H1 (cell line): ENCODE measurements around the gene WDR90. TPM values are rescaled to one million over a fixed set of nuclear protein-coding genes. Genes with fewer than 3 reads are reported as not detected.

Experiments used
- CTCF ChIA-PET: fragments of 300-600 bp; sonication (Branson Sonifier 250); formaldehyde crosslinking; loops from one replicate; lab custom pipeline; 2021; ENCODE audit not compliant: partially characterized antibody; lab: Charles Lee
- POLR2A ChIA-PET: fragments of 300-600 bp; sonication (Branson Sonifier 250); formaldehyde crosslinking; loops from one replicate; lab custom pipeline; 2021; ENCODE audit warnings: inconsistent platforms; ENCODE audit not compliant: partially characterized antibody; lab: Charles Lee
- DNase-seq, 2 experiments: peaks; one replicate each; pipeline versions ENCODE4 v3.0.0 to v3.0.0-alpha.2; 2010 to 2022; ENCODE audit warnings: low spot score in 2 of 2, low read depth in 1 of 2, mixed read lengths in 1 of 2
- FAIRE-seq: peaks from 2 replicates; lab custom pipeline; 2011; peaks lifted over from hg19 to GRCh38; lab: Jason Lieb, UNC
- H2AFZ ChIP-seq: 2 replicates; pipeline ENCODE4 v1.8.1; 2012; ENCODE audit warnings: low read length, inconsistent platforms
- H2AK5ac ChIP-seq: 2 replicates; pipeline ENCODE4 v1.6.1; 2013; ENCODE audit warnings: low read depth, low read length
- H2BK120ac ChIP-seq: replicated peaks from 2 replicates; pipeline ENCODE3; 2013; ENCODE audit warnings: low read depth, low read length, inconsistent platforms
- H2BK12ac ChIP-seq: 2 replicates; pipeline ENCODE4 v1.6.1; 2013; ENCODE audit warnings: low read depth, low read length
- H2BK15ac ChIP-seq: 2 replicates; pipeline ENCODE4 v1.6.1; 2013; ENCODE audit warnings: low read length
- H2BK20ac ChIP-seq: 2 replicates; pipeline ENCODE4 v1.6.1; 2013; ENCODE audit warnings: low read length
- H2BK5ac ChIP-seq: 2 replicates; pipeline ENCODE4 v1.6.1; 2013; ENCODE audit warnings: low read depth, low read length
- H3K14ac ChIP-seq: 2 replicates; pipeline ENCODE4 v1.6.1; 2013; ENCODE audit warnings: inconsistent platforms; ENCODE audit not compliant: insufficient read length
- H3K18ac ChIP-seq: 2 replicates; pipeline ENCODE4 v1.6.1; 2013; ENCODE audit warnings: low read length; ENCODE audit errors: extremely low read depth
- H3K23ac ChIP-seq: 2 replicates; pipeline ENCODE4 v1.6.1; 2013; ENCODE audit warnings: inconsistent platforms; ENCODE audit not compliant: insufficient read length
- H3K23me2 ChIP-seq: 2 replicates; pipeline ENCODE4 v1.6.1; 2013; ENCODE audit warnings: low read depth, low read length
- H3K27ac ChIP-seq: 2 replicates; pipeline ENCODE4 v1.6.1; 2011; ENCODE audit warnings: low read depth, low read length, inconsistent platforms
- H3K27me3 ChIP-seq, 4 experiments: replicated peaks in 1 of 4; 1 replicate in 1 of 4; 2 replicates in 3 of 4; pipeline versions ENCODE4 v1.6.1 to v1.8.1; 2011 to 2013; ENCODE audit warnings: low read length in 3 of 4, mild to moderate bottlenecking in 3 of 4, inconsistent platforms in 2 of 4, mixed read lengths in 2 of 4, moderate library complexity in 1 of 4; ENCODE audit not compliant: control insufficient read depth in 3 of 4, insufficient read depth in 3 of 4; ENCODE audit errors: extremely low read depth in 1 of 4
- H3K36me3 ChIP-seq, 4 experiments: 2 replicates each; pipeline versions ENCODE4 v1.6.1 to v1.8.1; 2011 to 2013; ENCODE audit warnings: mild to moderate bottlenecking in 4 of 4, low read length in 3 of 4, moderate library complexity in 2 of 4, control low read depth in 1 of 4, inconsistent platforms in 1 of 4; ENCODE audit not compliant: insufficient read depth in 4 of 4, control insufficient read depth in 2 of 4
- H3K4ac ChIP-seq: replicated peaks from 2 replicates; pipeline ENCODE3; 2013; ENCODE audit warnings: low read length, low read depth, mixed read lengths, inconsistent platforms; ENCODE audit not compliant: insufficient read length
- H3K4me1 ChIP-seq, 4 experiments: replicated peaks in 1 of 4; 1 replicate in 1 of 4; 2 replicates in 3 of 4; pipeline versions ENCODE4 v1.6.1 to v1.8.1; 2011 to 2013; ENCODE audit warnings: low read length in 3 of 4, inconsistent platforms in 2 of 4, mixed read lengths in 1 of 4; ENCODE audit not compliant: insufficient read depth in 4 of 4, control insufficient read depth in 3 of 4
- H3K4me2 ChIP-seq, 2 experiments: 2 replicates each; pipeline versions ENCODE4 v1.6.1 to v1.8.1; 2011 to 2013; ENCODE audit warnings: low read depth in 2 of 2, low read length in 2 of 2, control low read depth in 1 of 2, inconsistent platforms in 1 of 2, mild to moderate bottlenecking in 1 of 2; ENCODE audit not compliant: insufficient read depth in 1 of 2
- H3K4me3 ChIP-seq, 4 experiments: fragments of 200-600, 300-600 bp in 1 of 4; sonication (generic), shearing (Covaris generic), sonication (Bioruptor Twin) in 1 of 4; 2 replicates each; pipeline versions ENCODE4 v1.5.1 to v1.8.1; 2011 to 2016; ENCODE audit warnings: low read length in 4 of 4, low read depth in 3 of 4, control low read depth in 2 of 4, inconsistent platforms in 2 of 4, mild to moderate bottlenecking in 2 of 4, mixed read lengths in 1 of 4, moderate library complexity in 1 of 4; ENCODE audit not compliant: insufficient read depth in 2 of 4; ENCODE audit errors: extremely low read depth in 1 of 4
- H3K56ac ChIP-seq: replicated peaks from 2 replicates; pipeline ENCODE3; 2013; ENCODE audit warnings: low read depth, mild to moderate bottlenecking, mixed read lengths, low read length, inconsistent platforms; ENCODE audit not compliant: insufficient read length
- H3K79me1 ChIP-seq: 2 replicates; pipeline ENCODE4 v1.6.1; 2013; ENCODE audit warnings: low read depth, low read length, control low read depth
- H3K79me2 ChIP-seq, 2 experiments: 2 replicates each; pipeline versions ENCODE4 v1.6.1 to v1.8.1; 2012 to 2013; ENCODE audit warnings: low read length in 2 of 2, mild to moderate bottlenecking in 2 of 2, inconsistent platforms in 1 of 2; ENCODE audit not compliant: insufficient read depth in 2 of 2, control insufficient read depth in 1 of 2
- H3K9ac ChIP-seq, 4 experiments: replicated peaks in 1 of 4; 1 replicate in 1 of 4; 2 replicates in 3 of 4; pipeline versions ENCODE4 v1.6.1 to v1.8.1; 2011 to 2013; ENCODE audit warnings: low read depth in 3 of 4, low read length in 3 of 4, control low read depth in 2 of 4, mild to moderate bottlenecking in 2 of 4, moderate library complexity in 2 of 4, inconsistent platforms in 1 of 4; ENCODE audit errors: extremely low read depth in 1 of 4
- H3K9me3 ChIP-seq, 2 experiments: 2 replicates each; pipeline versions ENCODE4 v1.6.1 to v1.8.1; 2012 to 2013; ENCODE audit warnings: mild to moderate bottlenecking in 2 of 2, moderate library complexity in 2 of 2, control low read depth in 1 of 2, inconsistent platforms in 1 of 2, low read depth in 1 of 2, low read length in 1 of 2, mixed read lengths in 1 of 2; ENCODE audit not compliant: insufficient read depth in 2 of 2
- H4K20me1 ChIP-seq, 2 experiments: replicated peaks in 1 of 2; 2 replicates each; pipeline versions ENCODE3 to v1.8.1; 2011 to 2013; ENCODE audit warnings: inconsistent platforms in 2 of 2, low read length in 2 of 2, mild to moderate bottlenecking in 1 of 2; ENCODE audit not compliant: insufficient read depth in 2 of 2, control insufficient read depth in 1 of 2
- H4K5ac ChIP-seq: 2 replicates; pipeline ENCODE4 v1.6.1; 2013; ENCODE audit warnings: low read length, low read depth, mixed read lengths, inconsistent platforms; ENCODE audit not compliant: insufficient read length
- H4K8ac ChIP-seq: 2 replicates; pipeline ENCODE4 v1.8.0; 2013; ENCODE audit warnings: mild to moderate bottlenecking, moderate library complexity, low read length, inconsistent platforms; ENCODE audit not compliant: insufficient read depth; ENCODE audit errors: extremely low read depth
- H4K91ac ChIP-seq: replicated peaks from 2 replicates; pipeline ENCODE3; 2013; ENCODE audit warnings: low read length, mixed read lengths, inconsistent platforms; ENCODE audit not compliant: insufficient read length
- KDM4A ChIP-seq: IDR thresholded peaks from one replicate; pipeline ENCODE4 v1.7.1; 2012; ENCODE audit warnings: low read depth, mild to moderate bottlenecking, moderate library complexity, low read length, inconsistent platforms; ENCODE audit not compliant: severe bottlenecking
- MAFK ChIP-seq: IDR thresholded peaks from 2 replicates; pipeline ENCODE4 v1.6.1; 2012; ENCODE audit warnings: low read depth, mild to moderate bottlenecking, improper control_type of control experiment, low read length
- PHF8 ChIP-seq: fragments of 200-600 bp; sonication (generic); conservative IDR thresholded peaks from 2 replicates; pipeline ENCODE4 v1.7.1; 2012; ENCODE audit warnings: low read depth, mild to moderate bottlenecking, inconsistent platforms, low read length, moderate library complexity
- POLR2A ChIP-seq, 2 experiments: IDR thresholded peaks; 1 replicate in 1 of 2; 2 replicates in 1 of 2; pipeline ENCODE4 v1.6.1; 2011; ENCODE audit warnings: low read depth in 2 of 2, low read length in 2 of 2, mild to moderate bottlenecking in 2 of 2; ENCODE audit errors: control extremely low read depth in 1 of 2
- POU5F1 ChIP-seq: IDR thresholded peaks from 2 replicates; pipeline ENCODE4 v1.6.1; 2011; ENCODE audit warnings: low read depth, mild to moderate bottlenecking, low read length, moderate library complexity
- SAP30 ChIP-seq: fragments of 300-600 bp; sonication (generic); IDR thresholded peaks from 2 replicates; pipeline ENCODE4 v1.7.1; 2012; ENCODE audit warnings: low read length, moderate library complexity, mild to moderate bottlenecking, inconsistent platforms; ENCODE audit not compliant: insufficient read depth, insufficient replicate concordance
- SIN3A ChIP-seq, 2 experiments: IDR thresholded peaks in 1 of 2; conservative IDR thresholded peaks in 1 of 2; 2 replicates each; pipeline ENCODE4 v1.6.1; 2011 to 2012; ENCODE audit warnings: low read length in 2 of 2, improper control_type of control experiment in 1 of 2, low read depth in 1 of 2, mild to moderate bottlenecking in 1 of 2
- SIX5 ChIP-seq: IDR thresholded peaks from 2 replicates; pipeline ENCODE4 v1.6.1; 2011; ENCODE audit warnings: mild to moderate bottlenecking, low read depth, low read length
- WGBS, 2 experiments: shearing (Covaris generic) in 1 of 2; methylation state at CpG; one replicate each; pipeline versions ENCODE4 v1.1.6 to v1.1.7; 2013 to 2015; ENCODE audit warnings: low lambda C conversion rate in 2 of 2, mixed read lengths in 2 of 2, inconsistent platforms in 1 of 2, low coverage in 1 of 2, missing lambda C conversion rate in 1 of 2; ENCODE audit not compliant: insufficient replicate concordance in 2 of 2, insufficient coverage in 1 of 2, insufficient read length in 1 of 2; ENCODE audit errors: extremely low coverage in 1 of 2, missing lambda C conversion rate in 1 of 2; 5-methylcytosine and 5-hydroxymethylcytosine counted together
- polyA plus RNA-seq, 7 experiments: library from polyadenylated mRNA; depleted of rRNA in 3 of 7; stranded (reverse) in 5 of 7; unstranded in 2 of 7; fragments of >200 nt in 5 of 7; fragments of 200-250 nt in 2 of 7; gene quantifications; 1 replicate in 5 of 7; 2 replicates in 1 of 7; 4 replicates in 1 of 7; pipeline versions ENCODE4 v1.2.1 to v1.2.3, GENCODE V29; 2011 to 2013; ENCODE audit warnings: missing spikeins in 2 of 7, mixed read lengths in 2 of 7
- total RNA-seq: library from RNA; stranded (reverse); fragmentation: NEBNext Ultra II Directional; extraction: Animal tissue kit (Norgen Biotek cat#: 25700); gene quantifications from 2 replicates; pipeline ENCODE4 v1.2.1, GENCODE V29; 2021
- TF ChIP-seq, protein P1 (sequence below): IDR thresholded peaks from 2 replicates; pipeline ENCODE4 v1.6.1; 2012; ENCODE audit warnings: inconsistent platforms

The WDR90 gene
- total and polyA plus RNA-seq, 2 of the 8 experiments (the other 6 are each of a cell fraction or from before 2014, with no cell fraction given) = 24.0 to 47.2 TPM

DNA sequence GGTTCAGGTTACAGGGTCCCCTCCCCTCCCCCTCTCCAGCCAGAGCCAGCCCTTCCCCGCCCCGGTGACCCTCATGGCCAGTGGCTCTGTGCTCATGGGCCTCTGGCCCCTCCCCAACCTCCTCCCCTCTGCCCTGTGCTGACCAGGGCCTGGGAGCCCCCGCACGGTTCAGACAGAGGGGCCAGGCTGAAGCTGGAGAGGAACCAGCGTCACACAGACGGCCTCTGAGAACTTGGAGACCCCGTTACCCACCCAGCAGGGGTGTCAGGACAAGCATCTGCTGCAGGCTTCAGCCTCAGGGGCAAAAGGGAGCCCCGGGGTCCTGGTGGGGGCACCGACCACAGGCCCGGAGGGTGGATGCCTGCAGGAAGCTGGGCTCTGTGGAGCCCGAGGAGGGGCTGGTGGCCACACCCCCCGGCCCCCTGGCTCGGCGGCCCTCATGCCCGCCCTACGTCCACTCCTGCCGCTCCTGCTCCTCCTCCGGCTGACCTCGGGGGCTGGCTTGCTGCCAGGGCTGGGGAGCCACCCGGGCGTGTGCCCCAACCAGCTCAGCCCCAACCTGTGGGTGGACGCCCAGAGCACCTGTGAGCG is 18.3 kb upstream of the WDR90 start, which contains the start of gene WFIKKN1:
Gene WFIKKN1 (plus strand): TSS at position 171 of the 591 bp plus-strand sequence. CDS start 269 bp downstream, at position 440.
- Histone ChIP-seq H3K14ac (peak within 1 kb of the TSS; percentile 57), H3K27ac (peak within 1 kb of the TSS; percentile 63; the same call in 1 of the 2 replicates), H2BK12ac (peak within 1 kb of the TSS; percentile 85; the same call in 1 of the 2 replicates), H4K5ac (peak within 1 kb of the TSS; percentile 91), H3K4me1 (peaks cover 0 to 29% (median 22%) of the 10 kb centered on the region in 4 experiments; a peak in 6 of 7 replicates), H3K79me1 (no peaks in the 10 kb centered on the region), H3K4me2 (peak within 1 kb of the TSS; percentile 79 to 88), H3K9me3 (no peaks in the 10 kb centered on the region), H3K23ac (no peak within 1 kb of the TSS), H2AK5ac (peak within 1 kb of the TSS; percentile 25; the same call in 1 of the 2 replicates), H3K9ac (peak within 1 kb of the TSS in 3 of 4 experiments; percentile 38 to 71 (median 54); a peak in 5 of 7 replicates), H2BK5ac (peak within 1 kb of the TSS; percentile 94; the same call in 1 of the 2 replicates), H3K27me3 (no peaks in the 10 kb centered on the region), H3K79me2 (peaks cover 0 to 6% of the 10 kb centered on the region in 2 experiments; a peak in 1 of 4 replicates), H2BK15ac (peak within 1 kb of the TSS; percentile 92; the same call in 1 of the 2 replicates), H4K20me1 (peaks cover 3 to 10% of the 10 kb centered on the region in 2 experiments), H3K36me3 (peaks cover 0 to 24% (median 3%) of the 10 kb centered on the region in 4 experiments; a peak in 4 of 8 replicates), H4K91ac (peak within 1 kb of the TSS; percentile 88), H2BK120ac (peak within 1 kb of the TSS; percentile 82), H4K8ac (peak within 1 kb of the TSS; percentile 66), H2BK20ac (peak within 1 kb of the TSS; percentile 55; the same call in 1 of the 2 replicates), H3K4me3 (peak within 1 kb of the TSS; percentile 41 to 67 (median 60)), H3K4ac (peak within 1 kb of the TSS; percentile 90), H3K18ac (peak within 1 kb of the TSS; percentile 96), H2AFZ (no peak within 1 kb of the TSS), H3K23me2 (peaks cover 5% of the 10 kb centered on the region; the same call in 1 of the 2 replicates), H3K56ac (peak within 1 kb of the TSS; percentile 60)
- FAIRE-seq = no peak
- peak in 1 of 2 experiments; percentile 85 for DNase-seq
- 12% methylated on average over 21 of the region's 23 CpGs; no CpG with 5 or more reads in 1 of the 2 experiments for WGBS, 2 experiments
- ChIA-PET POLR2A (interaction anchor here (0.6 to 1.5 kb wide), 25 partner anchors 8 to 231 kb away, joined by 3 to 11 read pairs (median 4); partner anchors contain the start of genes CAPN15, JMJD8, NHLRC4 and RAB40C), CTCF (interaction anchor here (0.6 to 1.9 kb wide), 5 partner anchors 10 to 46 kb away, joined by 3 to 6 read pairs (median 3); no protein-coding TSS in a partner anchor)
- TF ChIP-seq, protein P1, sequence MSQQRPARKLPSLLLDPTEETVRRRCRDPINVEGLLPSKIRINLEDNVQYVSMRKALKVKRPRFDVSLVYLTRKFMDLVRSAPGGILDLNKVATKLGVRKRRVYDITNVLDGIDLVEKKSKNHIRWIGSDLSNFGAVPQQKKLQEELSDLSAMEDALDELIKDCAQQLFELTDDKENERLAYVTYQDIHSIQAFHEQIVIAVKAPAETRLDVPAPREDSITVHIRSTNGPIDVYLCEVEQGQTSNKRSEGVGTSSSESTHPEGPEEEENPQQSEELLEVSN = no peak
- TF ChIP-seq SIX5 = peak; percentile 9; the same call in 1 of the 2 replicates
- no peak for TF ChIP-seq SAP30
- TF ChIP-seq POLR2A (IDR thresholded peaks at IDR 0.05; ENCODE audit: control extremely low read depth in 1 of 2, low read depth in 2 of 2, low read length in 2 of 2) = peak in 1 of 2 experiments; percentile 55; a peak in 2 of 3 replicates
- no peak; the same call in 1 of the 2 replicates for TF ChIP-seq PHF8
- peak; percentile 57 for TF ChIP-seq KDM4A
- no peak for TF ChIP-seq MAFK
- peak in 1 of 2 experiments; percentile 53; a peak in 1 of 4 replicates for TF ChIP-seq SIN3A (conservative IDR thresholded peaks at IDR 0.05 in 1 of 2, IDR thresholded peaks at IDR 0.05 in 1 of 2; ENCODE audit: low read depth in 1 of 2, low read length in 2 of 2)
- no peak for TF ChIP-seq POU5F1
